T follicular helper cell (primary cell): Measurements from ENCODE around the gene HACE1.
A peak's percentile ranks its signal among the peaks of the same experiment; 100 is the strongest.
"Not testable (repeated sequence)": the region's sequence is repeated elsewhere in the genome, so short reads cannot be mapped to it uniquely, and the experiment has no call there.

Experiments
- DNase-seq: peaks from one replicate; pipeline ENCODE4 v3.0.0-alpha.2; 2020; ENCODE audit warnings: low read depth
- total RNA-seq, 2 experiments: gene quantifications; one replicate each; lab custom pipeline; 2026; lab: John Stamatoyannopoulos, UW

HACE1 gene
- 16.4 to 29.7 reads per million in 2 experiments for total RNA-seq

DNA sequence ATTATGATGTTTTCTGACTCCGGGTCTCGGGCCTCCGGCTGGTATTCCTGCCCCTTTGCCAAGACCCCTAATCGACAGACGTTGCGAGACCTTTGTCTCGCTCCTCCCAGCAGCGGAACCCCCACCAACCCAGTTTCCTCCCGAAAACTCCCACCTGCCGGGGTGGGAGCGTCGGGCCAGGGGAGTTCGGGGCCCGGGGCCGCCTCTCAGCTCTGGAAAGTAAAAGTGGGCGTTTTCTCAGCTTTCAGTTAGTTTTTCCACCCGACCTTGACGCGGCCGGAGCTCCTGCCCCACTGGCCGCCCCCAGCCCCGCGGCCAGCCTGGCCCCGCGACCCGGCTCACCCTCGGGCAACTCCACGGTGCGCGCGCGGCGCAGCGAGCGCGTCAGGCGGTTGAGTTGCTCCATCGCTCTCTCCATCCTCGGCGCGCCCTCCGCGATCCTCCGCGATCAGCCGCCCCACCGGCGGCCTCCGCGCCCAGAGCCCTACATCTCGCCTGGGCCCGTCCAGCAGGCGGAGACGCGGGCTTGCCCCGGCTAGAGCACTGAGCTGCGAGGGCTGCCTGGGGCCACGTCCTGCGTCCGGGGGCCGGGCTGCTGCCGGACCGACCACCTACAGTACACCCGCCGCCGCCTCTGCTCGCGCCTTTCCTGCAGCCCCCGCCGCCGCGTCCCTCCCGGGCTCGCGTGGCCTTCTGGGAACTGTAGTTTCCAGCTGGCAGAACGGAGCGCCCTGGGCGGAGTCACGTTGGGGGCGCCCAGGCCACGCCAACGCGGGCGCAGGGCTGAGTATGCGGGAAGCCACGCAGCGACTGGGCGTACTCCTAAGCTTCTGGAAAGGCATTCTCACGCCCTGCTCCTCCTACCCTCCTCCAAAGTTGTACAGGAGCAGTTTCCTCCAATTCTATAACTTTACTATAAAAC, at the start of gene HACE1:
Gene HACE1, minus strand, starts transcription at position 695 of the 922 bp plus-strand sequence. Its CDS starts 277 bp downstream, at position 418.
- DNase-seq, result peak; percentile 83

- DNase-seq, result no peak
Measured at GRCh38 chr6:104908888-104909525, 49.3 kb upstream of the HACE1 start.

DNA sequence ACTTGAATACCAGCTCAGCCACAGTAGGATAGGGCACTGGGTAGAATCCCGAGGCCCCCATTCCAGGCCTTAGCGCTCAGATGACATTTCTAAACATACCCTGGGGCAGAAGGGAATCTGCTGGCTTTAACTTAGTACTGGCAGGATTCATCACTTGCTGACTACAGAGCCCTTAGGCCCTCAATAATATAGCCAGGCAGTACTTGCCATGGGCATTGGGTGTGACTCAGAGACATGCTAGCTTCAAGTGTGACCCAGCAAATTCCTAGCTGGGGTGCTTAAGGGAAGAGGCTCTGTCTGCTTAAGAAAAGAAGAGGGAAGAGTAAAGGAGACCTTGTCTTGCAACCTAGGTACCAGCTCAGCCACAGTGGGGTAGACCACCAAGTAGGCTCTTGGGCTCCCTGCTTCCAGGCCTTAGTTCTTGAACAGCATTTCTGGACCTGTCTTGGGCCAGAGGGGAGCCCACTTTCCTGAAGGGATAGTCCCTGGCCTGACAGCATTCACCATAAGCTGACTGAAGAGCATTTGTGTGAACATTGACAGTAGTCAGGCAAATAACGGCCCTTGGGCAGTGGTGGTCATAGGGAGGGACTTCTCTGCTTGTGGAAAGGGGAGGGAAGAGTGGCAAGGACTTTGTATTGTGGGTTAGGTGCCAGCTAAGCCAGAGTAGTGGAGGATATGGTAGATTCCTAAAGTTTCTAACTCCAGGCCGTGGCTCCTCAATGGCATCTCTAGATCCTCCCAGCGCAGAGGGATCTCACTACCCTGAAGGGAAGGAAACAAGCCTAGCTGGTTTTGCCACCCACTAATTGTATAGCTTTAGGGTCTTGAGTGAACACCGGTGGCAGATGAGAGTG, 48.5 kb upstream of the HACE1 start:
- DNase-seq, result no peak

GRCh38 chr6:104898893-104899292, 39.2 kb upstream of the HACE1 start:
- not testable (repeated sequence) for DNase-seq

DNA sequence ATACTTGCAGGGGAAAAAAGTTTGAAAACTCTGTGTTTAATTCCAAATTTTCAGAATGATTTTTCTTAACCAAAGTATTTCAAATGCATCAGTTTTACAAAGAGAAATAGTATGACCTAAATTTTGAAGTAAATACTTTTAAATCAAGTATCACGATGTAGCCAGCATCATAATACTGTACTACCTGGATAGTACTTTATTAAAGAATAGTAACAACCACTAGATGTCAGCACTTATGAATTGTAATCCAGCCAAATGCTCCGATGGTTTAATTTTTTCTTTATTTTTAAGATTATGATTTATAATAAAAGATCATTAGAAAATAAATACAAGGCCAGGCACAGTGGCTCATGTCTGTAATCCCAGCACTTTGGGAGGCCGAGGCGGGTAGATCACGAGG, 37.2 kb upstream of the HACE1 start:
- DNase-seq, result no peak

DNA sequence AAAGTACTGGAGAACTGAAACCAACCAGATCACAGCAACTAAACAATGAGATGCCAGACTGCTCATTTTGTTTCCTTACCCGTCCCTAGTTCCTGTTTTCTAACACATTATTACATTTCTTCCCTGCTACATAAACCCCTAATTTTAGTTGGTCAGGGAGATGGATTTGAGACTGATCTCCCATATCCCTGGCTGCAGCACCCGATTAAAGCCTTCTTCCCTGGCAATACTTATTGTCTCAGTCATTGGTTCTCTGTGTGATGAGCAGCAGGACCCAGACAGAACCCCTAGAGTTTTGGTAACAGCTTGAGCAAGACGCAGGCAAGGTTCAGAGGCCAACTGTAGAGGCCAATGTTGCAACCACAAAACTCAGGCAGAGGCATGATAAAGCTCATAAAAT, 28.3 kb upstream of the HACE1 start:
- DNase-seq, result no peak

- no peak for DNase-seq
Measured at GRCh38 chr6:104887350-104887749, 27.6 kb upstream of the HACE1 start.

DNA sequence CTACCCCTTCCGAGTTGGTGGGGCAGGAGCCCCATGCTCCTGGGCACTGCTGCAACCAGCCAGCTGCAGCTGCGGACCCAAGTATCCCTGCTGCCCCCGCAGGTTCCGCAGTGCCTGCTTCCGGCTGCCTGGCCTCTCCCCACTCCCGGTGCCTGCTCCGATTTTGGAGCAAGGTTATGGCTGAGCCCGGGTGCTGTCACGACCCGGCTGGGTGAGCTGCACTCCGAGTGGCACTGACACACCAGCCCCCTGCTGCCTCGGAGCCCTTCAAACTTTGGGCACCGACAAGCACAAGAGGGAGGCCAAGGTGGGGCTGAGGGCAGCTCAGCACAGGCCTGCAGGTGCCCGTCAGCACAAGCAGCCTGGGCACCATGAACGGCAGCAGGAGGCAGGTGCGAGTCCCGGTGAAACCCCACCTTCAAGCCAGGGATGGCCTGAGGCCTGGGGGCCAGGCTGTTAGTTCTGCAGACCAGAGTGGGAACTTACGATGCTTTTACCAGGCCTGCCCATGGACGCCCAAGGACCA, 25.9 kb upstream of the HACE1 start:
- no peak for DNase-seq

DNA sequence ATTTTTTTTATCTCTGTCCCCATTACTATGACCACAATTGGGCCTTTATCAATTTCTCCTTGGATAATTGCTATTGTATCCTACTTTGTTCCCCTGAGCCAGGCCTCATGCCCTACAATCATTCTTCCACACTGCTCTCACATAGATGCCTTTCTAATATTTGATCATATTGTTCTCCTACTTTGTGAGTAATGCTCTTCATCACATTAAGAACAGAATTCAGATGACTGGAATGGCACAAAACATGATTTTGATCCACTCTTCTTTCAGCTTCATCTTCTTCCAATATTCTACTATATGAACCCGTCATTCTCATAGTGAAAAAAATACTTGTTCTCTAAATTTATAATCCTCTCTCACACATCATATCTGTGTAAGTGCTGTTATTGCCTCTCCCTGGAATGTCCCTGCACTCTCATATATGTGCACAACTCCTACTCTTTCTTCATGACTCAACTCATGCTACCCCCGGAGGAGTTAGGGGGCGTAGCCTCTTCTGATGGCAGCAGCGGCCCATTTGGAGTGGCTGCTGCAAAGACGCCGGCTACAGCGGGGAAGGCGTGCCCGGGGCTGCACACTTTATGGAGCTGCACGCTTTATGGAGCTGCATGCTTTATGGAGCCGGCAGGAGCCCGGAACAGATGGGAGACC, 25.3 kb upstream of the HACE1 start:
- DNase-seq, result no peak

- DNase-seq, result no peak
Measured at GRCh38 chr6:104881964-104882668, 22.4 kb upstream of the HACE1 start.

DNA sequence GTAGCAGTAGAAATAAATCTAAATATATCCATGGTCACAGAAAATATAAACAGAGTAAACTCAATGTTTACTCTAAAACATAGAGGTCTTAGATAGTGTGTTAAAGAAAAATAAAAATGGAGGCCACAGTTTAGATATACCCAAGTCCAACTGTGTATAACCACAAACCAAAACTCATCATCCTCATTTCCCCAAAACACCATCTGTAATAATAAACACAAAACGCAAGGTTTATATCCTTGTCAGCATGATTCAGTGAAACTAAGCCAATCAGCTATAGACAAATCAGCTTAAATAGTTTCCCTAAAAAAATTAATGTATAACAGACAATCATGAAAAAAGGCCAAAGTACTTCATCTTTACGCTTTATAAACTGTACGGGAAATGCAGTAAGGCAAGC, 2.7 kb upstream of the HACE1 start:
- no peak for DNase-seq

GRCh38 chr6:104860221-104860620, 502 bp upstream of the HACE1 start:
- DNase-seq, result no peak

- no peak for DNase-seq
Measured at GRCh38 chr6:104858642-104859041, 1.1 kb downstream of the HACE1 start.

- DNase-seq, result no peak
Measured at GRCh38 chr6:104855507-104855906, 4.2 kb downstream of the HACE1 start.

GRCh38 chr6:104847721-104848120, 12.0 kb downstream of the HACE1 start:
- not testable (repeated sequence) for DNase-seq

- DNase-seq, result no peak
Measured at GRCh38 chr6:104843229-104843628, 16.5 kb downstream of the HACE1 start.

GRCh38 chr6:104837158-104837557, 22.6 kb downstream of the HACE1 start:
- DNase-seq, result no peak

- not testable (repeated sequence) for DNase-seq
Measured at GRCh38 chr6:104836479-104837020, 23.2 kb downstream of the HACE1 start.

GRCh38 chr6:104835782-104836181, 23.9 kb downstream of the HACE1 start:
- no peak for DNase-seq

DNA sequence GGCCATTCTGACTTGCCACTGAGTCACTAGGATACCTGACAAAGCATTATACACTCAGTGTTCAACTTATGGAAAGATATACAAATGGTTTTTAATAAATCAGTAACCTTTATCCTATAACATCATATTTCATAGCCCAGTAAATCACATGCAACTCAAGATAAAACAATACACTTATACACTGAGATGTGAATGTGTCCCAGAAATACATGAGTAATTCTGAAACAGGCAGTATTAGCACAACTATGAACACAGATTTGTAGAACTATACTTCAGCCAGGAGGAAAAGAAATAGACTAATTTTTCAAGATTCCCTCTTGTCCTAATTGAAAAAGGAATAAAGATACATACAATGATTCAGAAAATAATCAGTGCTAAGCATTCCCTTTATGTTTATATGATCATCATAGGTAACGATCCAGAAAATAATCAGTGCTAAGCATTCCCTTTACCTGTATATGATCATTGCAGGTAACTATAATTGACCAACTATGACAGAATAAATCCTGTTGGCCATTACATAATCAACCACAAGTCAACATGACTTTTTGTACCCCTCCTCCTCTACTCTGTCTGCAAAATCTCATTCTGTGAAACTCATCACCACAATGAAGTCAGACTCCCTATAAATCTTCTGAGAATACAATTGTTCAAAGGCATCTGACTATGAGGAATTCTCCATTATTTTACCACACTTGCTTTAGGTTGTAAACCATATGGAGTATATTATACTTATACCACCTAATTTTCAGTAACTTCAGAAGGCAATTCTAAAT, 30.3 kb downstream of the HACE1 start:
- no peak for DNase-seq
